Kidney epithelial cell (primary cell): ENCODE data around the gene FHDC1. TPM values are rescaled to one million over a fixed set of nuclear protein-coding genes. Genes with fewer than 3 reads are reported as not detected.

ENCODE experiments used
- DNase-seq: peaks from one replicate; pipeline ENCODE4 v3.0.0-alpha.2; 2010; ENCODE audit warnings: low read depth
- H3K27me3 ChIP-seq: 2 replicates; pipeline ENCODE4 v1.6.0; 2011; ENCODE audit warnings: low read length; ENCODE audit not compliant: control insufficient read depth, insufficient read depth
- H3K36me3 ChIP-seq: 2 replicates; pipeline ENCODE4 v1.5.1; 2011; ENCODE audit warnings: low read length; ENCODE audit not compliant: control insufficient read depth, insufficient read depth
- H3K4me3 ChIP-seq: 2 replicates; pipeline ENCODE4 v1.5.1; 2011; ENCODE audit warnings: low read depth, mild to moderate bottlenecking, control low read depth, low read length
- total RNA-seq: library from RNA; depleted of rRNA; stranded (reverse); fragments of >200 nt; gene quantifications from 2 replicates; pipeline ENCODE4 v1.2.3, GENCODE V29; 2015
- TF ChIP-seq, protein P1 (sequence below): IDR thresholded peaks from 2 replicates; pipeline ENCODE4 v1.5.1; 2011; ENCODE audit warnings: mild to moderate bottlenecking, moderate library complexity, low read length, control low read depth, inconsistent platforms; ENCODE audit not compliant: insufficient read depth, poor library complexity, severe bottlenecking

The FHDC1 gene
- total RNA-seq, 1 donor from 2014 or later: 3.1 TPM

DNA sequence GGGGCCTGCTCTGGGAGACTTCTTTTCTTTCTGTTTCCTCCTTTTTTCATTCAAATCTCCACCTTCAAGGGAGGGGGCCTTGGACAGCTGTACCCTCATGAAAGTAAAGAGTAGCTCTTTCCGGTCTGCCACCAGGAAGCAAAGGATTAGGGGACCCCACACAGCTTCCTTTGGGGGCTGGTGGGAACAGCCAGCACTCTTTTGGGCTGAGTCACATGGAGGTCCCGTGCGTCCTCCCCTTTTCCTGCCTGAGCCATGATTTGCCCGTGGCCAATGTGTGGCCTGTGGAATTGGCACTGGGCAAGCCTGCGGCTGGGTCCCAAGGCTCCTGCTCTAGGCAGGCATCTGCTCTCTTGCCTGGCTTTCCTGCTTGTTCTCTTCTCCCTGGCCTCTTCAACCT lies 65.5 kb downstream of the FHDC1 start:
- H3K27me3 ChIP-seq: no peaks in the 10 kb centered on the region
- H3K36me3 ChIP-seq: no peaks in the 10 kb centered on the region
- TF ChIP-seq, protein P1, sequence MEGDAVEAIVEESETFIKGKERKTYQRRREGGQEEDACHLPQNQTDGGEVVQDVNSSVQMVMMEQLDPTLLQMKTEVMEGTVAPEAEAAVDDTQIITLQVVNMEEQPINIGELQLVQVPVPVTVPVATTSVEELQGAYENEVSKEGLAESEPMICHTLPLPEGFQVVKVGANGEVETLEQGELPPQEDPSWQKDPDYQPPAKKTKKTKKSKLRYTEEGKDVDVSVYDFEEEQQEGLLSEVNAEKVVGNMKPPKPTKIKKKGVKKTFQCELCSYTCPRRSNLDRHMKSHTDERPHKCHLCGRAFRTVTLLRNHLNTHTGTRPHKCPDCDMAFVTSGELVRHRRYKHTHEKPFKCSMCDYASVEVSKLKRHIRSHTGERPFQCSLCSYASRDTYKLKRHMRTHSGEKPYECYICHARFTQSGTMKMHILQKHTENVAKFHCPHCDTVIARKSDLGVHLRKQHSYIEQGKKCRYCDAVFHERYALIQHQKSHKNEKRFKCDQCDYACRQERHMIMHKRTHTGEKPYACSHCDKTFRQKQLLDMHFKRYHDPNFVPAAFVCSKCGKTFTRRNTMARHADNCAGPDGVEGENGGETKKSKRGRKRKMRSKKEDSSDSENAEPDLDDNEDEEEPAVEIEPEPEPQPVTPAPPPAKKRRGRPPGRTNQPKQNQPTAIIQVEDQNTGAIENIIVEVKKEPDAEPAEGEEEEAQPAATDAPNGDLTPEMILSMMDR: no peak
- H3K4me3 ChIP-seq: no peak overlapping the region
- no peak for DNase-seq

DNA sequence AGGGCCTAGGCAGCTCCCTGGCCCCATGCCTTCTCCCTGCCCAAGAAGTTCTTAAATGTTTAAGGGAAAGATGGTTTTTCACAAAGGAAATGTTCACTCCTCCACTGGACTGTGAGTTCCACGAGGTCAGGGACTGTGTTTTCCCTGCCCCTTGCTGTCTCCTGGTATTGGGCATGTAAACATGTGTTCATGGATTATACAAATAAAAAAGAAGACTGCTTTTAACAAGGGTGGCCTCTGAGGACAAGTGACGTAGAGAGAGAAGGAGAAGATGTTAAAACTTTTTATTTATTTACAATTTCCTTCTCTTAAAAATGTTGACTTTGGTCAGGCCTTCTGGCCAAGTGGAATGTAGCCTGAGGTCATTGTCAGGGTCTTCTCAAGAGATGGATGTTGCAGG lies 66.0 kb downstream of the FHDC1 start:
- Histone ChIP-seq H3K36me3 (no peaks in the 10 kb centered on the region), H3K27me3 (no peaks in the 10 kb centered on the region), H3K4me3 (no peak overlapping the region)
- no peak for DNase-seq
- TF ChIP-seq, protein P1: no peak

DNA sequence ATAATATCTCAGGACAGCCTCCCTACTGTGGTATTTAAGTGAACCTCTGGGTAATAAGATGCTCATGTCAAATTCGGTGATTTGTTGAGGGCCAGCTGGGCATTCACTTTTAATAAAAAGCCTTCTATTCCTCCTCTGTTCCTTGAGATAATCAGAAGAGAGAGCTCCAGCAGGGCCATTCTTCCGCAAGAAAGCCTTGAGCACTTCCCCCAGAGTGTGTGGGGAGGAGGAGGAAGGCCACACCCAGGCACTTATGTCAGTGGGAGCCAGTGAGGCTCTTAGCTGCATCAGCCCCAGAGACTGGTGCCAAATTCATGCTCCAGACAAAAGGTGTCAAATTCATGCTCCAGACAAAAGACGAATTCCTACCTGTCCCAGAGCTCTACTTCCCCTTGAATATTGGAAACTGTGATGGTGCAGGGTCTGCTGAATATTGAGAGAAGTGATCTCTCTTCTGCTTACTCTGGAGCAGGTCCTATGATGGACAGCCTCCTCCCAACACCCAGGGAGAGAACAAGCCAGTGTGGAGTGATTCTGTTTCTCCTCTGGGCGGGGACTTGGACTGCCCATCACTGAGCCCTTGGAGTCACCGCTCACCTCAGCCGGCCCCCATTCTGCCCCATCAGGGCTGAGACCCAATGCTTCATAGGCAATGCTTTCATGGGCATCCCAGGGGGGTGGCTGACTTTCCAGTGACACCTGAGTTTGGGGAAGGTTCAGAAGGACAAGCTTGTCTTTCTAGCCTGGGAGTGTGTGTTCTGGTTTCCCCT lies 68.1 kb downstream of the FHDC1 start:
- no peaks in the 10 kb centered on the region for H3K36me3 ChIP-seq

DNA sequence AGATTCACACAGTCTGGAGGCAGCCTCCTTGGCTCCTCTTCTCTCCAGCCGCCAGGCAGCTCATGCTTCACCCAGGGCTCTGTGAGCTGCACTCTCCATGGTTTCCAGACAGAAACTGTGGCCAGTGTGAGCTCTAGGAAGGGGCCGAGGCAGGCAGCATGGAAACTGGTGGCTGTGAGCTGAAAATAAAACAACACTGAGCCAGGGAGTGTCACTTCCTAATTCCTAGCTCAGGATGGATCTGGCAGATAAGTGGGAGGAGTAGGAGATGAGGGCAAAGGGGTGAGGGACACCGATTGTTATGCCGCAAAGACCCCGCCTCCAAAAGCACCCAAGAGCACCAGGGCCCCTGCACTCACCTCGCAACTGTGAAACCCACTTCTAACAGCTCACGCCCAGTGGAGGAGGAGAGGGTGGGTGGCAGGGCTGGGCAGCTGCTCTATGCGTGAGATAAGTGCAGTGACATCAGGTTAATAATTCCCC lies 69.8 kb downstream of the FHDC1 start:
- H3K36me3 ChIP-seq: no peaks in the 10 kb centered on the region
- TF ChIP-seq, protein P1: no peak
- H3K4me3 ChIP-seq: no peak overlapping the region
- no peaks in the 10 kb centered on the region for H3K27me3 ChIP-seq
- DNase-seq: no peak

More for the DNA sequence above, 68.1 kb downstream of the FHDC1 start:
- no peaks in the 10 kb centered on the region for H3K27me3 ChIP-seq
- H3K4me3 ChIP-seq: no peak overlapping the region
- TF ChIP-seq, protein P1: no peak
- no peak for DNase-seq

DNA sequence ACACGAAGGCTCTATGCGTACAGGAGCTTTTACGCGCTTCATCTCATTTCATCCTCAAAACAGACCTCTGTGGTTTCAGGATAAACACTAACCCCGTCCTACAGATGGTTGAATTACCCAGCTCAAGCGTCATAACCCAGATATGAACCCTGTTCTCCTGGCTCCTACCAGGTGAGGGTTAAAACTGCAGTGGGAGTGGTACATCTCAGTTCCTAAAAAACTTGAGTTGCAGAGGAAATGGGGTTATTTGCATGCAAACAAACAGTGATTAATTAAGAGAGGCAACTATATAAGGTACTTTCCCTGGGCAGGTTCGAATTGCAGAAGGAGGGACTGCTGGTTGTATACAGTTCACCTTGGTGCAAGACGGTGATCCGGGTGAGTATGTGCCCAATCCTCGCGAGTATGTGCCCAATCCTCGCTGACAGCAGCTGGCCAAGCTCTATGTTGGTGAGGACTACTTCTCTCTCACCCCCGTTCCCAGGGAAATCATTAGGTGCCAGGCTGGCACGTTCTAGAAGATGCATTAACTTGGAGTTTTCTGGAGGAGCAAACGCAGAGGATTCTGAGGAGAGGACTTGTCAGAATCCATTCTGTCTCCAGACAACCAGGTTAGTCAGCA lies 72.6 kb downstream of the FHDC1 start:
- H3K36me3 ChIP-seq: no peaks in the 10 kb centered on the region
- no peak overlapping the region for H3K4me3 ChIP-seq
- no peak for DNase-seq
- H3K27me3 ChIP-seq: no peaks in the 10 kb centered on the region
- TF ChIP-seq, protein P1: no peak
